Stimulated activated effector memory CD8-positive, alpha-beta T cell treated with anti-CD3 and anti-CD28 coated beads, Interleukin-12 subunit alpha, Interleukin-12 subunit beta, amount 100 ng/mL, for 72 hours (primary cell): ENCODE results near the gene BRPF1.

Source experiments
- ATAC-seq: fragments of 150-1000 bp; cut with Tn5 transposase; 2 replicates; pipeline ENCODE4 v1.10.0; 2021
- DNase-seq, 2 donors: peaks; one replicate each; pipeline ENCODE4 v3.0.0; 2021 to 2022; ENCODE audit warnings: low spot score in 2 of 2
- H3K27ac Mint-ChIP-seq: one replicate; pipeline ENCODE4 v1.8.0; 2022; ENCODE audit warnings: mild to moderate bottlenecking, mixed read lengths
- H3K36me3 Mint-ChIP-seq: one replicate; pipeline ENCODE4 v1.8.0; 2022; ENCODE audit warnings: mild to moderate bottlenecking, mixed read lengths
- H3K4me1 Mint-ChIP-seq: one replicate; pipeline ENCODE4 v1.8.0; 2022; ENCODE audit warnings: mixed read lengths
- H3K4me3 Mint-ChIP-seq: one replicate; pipeline ENCODE4 v1.8.0; 2022; ENCODE audit warnings: mild to moderate bottlenecking, mixed read lengths
- H3K9me3 Mint-ChIP-seq: one replicate; pipeline ENCODE4 v1.8.0; 2022; ENCODE audit warnings: mixed read lengths

BRPF1 gene

DNA sequence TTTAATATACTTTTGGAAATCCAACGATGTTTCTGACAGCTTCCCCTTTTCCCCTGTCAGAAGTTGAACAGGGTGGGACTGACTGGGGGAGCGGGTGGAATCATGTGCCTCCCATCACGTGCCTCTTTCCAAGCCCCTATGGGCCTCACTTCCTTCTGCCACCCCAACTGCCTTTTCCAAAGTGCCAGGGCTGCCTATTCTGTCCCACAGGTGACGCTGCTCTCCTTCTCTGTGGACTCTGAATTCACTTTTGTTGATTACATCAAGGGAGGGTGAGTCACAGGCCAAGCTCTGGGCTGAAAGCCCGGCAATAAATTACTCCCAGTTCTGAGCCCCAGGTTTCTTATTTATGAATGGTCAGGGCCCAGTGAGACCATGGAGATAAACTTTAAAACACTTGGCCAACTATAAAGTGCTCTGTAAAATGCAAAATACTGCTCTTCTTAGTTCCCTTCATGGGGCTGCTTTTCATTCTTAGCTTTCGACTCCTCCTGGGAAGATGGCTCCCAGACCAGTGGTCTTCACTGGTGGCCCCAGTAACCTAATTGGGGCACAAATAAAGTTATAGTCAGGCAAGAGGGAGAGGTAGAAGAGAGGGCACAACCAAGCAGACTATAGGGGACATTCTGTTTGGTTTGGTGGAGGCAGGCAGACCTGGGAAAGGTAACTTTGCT, 15.6 kb upstream of the BRPF1 start:
- DNase-seq (no peak), ATAC-seq (peak; percentile 85)
- H3K9me3 Mint-ChIP-seq: no peaks in the 10 kb centered on the region
- no peaks in the 10 kb centered on the region for H3K36me3 Mint-ChIP-seq
- H3K27ac Mint-ChIP-seq: no peak overlapping the region
- no peak overlapping the region for H3K4me3 Mint-ChIP-seq
- peaks cover 6% of the 10 kb centered on the region for H3K4me1 Mint-ChIP-seq

DNA sequence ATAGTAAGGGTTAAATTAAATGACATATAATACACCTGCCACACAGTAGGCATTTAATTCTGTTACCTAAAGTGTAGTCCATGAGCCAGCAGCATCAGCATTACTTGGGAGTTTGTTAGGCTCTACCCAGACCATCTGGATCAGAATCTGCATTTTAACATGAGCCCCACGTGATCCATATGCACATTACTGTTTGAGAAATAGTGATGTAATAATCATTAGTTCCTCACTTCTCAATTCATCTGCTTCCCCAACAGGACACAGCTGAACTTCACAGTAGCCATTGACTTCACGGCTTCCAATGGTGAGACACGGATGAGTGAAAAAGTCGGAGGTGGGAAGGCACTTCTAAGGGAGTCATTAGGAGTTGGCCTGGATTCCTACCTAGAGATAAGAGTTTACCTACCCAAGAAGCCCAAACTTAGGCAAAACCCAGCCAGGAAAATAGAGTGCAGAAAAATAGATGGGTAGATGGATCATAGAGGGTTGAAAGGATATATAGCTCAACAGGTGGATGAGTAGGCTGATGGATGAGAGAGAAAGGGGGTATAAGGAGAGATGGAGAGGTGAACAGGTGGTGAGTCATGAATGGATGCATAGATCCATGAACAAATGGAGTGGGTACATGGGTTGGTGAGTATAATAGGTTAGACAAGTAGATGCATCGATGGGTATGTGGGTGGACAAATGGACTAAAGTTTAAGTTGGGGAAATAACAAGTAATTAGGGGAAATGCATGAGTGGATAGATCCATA, 14.6 kb upstream of the BRPF1 start:
- Mint-ChIP-seq H3K4me3 (no peak overlapping the region), H3K36me3 (no peaks in the 10 kb centered on the region), H3K27ac (no peak overlapping the region), H3K9me3 (no peaks in the 10 kb centered on the region), H3K4me1 (peaks cover 6% of the 10 kb centered on the region)
- ATAC-seq (no peak), DNase-seq (no peak)

DNA sequence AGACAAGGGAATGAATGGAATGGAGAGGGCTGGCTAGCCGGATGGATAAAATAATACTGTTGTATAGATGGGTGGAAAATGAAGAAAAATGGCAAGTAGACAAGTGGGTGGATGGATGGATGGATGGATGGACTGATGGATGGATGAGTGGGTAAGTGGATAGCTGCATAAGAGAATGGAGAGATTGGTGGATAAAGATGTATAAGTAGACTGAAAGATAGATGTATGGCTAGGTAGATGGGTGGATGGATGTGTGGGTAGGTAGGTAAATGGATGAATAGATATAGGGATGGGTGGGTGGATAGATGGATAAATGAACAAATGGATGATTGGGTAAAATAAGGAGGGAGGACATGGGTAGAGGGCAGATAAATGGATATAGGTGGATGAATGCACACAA, 14.0 kb upstream of the BRPF1 start:
- Mint-ChIP-seq H3K4me3 (no peak overlapping the region), H3K9me3 (no peaks in the 10 kb centered on the region), H3K27ac (no peak overlapping the region), H3K36me3 (no peaks in the 10 kb centered on the region), H3K4me1 (peaks cover 6% of the 10 kb centered on the region)
- no peak for ATAC-seq
- no peak for DNase-seq

DNA sequence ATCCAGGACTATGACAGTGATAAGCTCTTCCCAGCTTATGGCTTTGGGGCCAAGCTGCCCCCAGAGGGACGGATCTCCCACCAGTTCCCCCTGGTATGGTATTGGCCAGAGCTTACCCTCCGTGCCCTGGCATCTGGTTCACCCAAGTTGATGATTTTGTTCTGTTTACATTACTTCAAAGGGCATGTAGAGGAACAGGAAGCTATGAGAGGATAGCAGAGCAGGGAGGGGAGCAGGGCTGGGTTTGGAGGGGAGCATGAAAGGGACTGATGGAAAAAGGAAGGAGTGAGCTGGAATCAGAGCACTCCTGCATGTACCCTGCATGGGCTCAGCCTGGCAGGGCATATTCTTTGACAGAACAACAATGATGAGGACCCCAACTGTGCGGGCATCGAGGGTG, 13.4 kb upstream of the BRPF1 start:
- H3K9me3 Mint-ChIP-seq: no peaks in the 10 kb centered on the region
- ATAC-seq (no peak), DNase-seq (no peak)
- H3K4me3 Mint-ChIP-seq: no peak overlapping the region
- H3K4me1 Mint-ChIP-seq: peaks cover 6% of the 10 kb centered on the region
- no peak overlapping the region for H3K27ac Mint-ChIP-seq
- H3K36me3 Mint-ChIP-seq: no peaks in the 10 kb centered on the region

- H3K4me3 Mint-ChIP-seq: no peak overlapping the region
- DNase-seq: no peak
- no peak for ATAC-seq
- no peak overlapping the region for H3K27ac Mint-ChIP-seq
- no peaks in the 10 kb centered on the region for H3K4me1 Mint-ChIP-seq
- no peaks in the 10 kb centered on the region for H3K36me3 Mint-ChIP-seq
- H3K9me3 Mint-ChIP-seq: no peaks in the 10 kb centered on the region
These were observed 10.4 kb upstream of the BRPF1 start for GRCh38 chr3:9721015-9721699.

GRCh38 chr3:9721700-9722060, 9.9 kb upstream of the BRPF1 start:
- H3K27ac Mint-ChIP-seq: no peak overlapping the region
- ATAC-seq: no peak
- no peak for DNase-seq
- H3K9me3 Mint-ChIP-seq: no peaks in the 10 kb centered on the region
- H3K4me3 Mint-ChIP-seq: no peak overlapping the region
- H3K4me1 Mint-ChIP-seq: peaks cover 2% of the 10 kb centered on the region
- H3K36me3 Mint-ChIP-seq: no peaks in the 10 kb centered on the region

GRCh38 chr3:9725775-9726515, 5.6 kb upstream of the BRPF1 start:
- Mint-ChIP-seq H3K27ac (no peak overlapping the region), H3K4me3 (no peak overlapping the region), H3K36me3 (peaks cover 1% of the 10 kb centered on the region), H3K4me1 (peaks cover 23% of the 10 kb centered on the region), H3K9me3 (no peaks in the 10 kb centered on the region)
- DNase-seq (no peak), ATAC-seq (no peak)

DNA sequence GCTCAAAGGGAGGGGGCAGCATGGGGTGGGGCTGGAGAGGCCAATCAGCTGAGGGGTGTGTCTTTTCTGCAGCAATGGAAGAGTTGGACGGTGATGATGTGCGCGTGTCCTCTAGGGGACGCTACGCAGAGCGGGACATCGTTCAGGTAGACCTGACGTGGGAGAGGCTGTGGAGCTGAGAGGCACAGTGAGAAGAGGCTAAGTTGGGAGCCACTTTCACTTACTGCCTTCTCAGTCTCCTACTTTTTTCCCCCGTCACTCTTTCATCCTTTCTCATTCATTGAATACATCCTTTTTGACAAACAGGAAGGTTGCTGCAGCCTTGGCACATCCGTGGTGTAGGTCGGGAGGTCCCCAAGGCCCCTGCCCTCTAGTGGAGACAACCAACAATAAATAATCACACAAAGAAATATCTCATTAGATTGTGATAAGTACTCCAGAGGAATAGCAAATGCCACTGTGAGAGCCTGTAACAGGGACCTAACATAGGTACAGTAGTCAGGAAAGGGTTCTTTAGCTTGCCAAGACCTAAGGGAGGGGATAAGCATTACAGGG, 4.4 kb upstream of the BRPF1 start:
- Mint-ChIP-seq H3K36me3 (peaks cover 8% of the 10 kb centered on the region), H3K27ac (peak overlapping the region; percentile 62), H3K4me3 (peak overlapping the region; percentile 60), H3K9me3 (no peaks in the 10 kb centered on the region), H3K4me1 (peaks cover 25% of the 10 kb centered on the region)
- ATAC-seq: peak; percentile 39
- DNase-seq: peak; percentile 29 to 75

DNA sequence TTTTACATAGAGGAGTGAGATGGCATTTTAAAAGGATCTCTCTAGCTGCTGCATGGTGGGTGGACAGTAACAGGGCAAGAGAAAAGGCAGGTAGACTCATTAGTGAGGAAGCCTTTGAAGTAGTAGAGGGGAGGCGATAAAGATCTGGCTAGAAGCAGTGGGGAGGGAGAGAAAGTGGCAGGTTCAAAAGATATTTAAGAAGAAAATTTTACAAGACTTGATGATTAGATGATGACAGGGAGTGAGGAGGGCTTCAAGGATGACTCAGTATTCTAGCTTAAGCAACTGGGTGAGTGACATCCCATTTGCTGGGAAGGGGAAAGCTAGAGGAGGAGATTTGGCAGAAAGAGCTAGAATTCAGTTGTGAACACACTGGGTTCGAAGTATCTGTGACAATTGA, 3.8 kb upstream of the BRPF1 start:
- Mint-ChIP-seq H3K9me3 (no peaks in the 10 kb centered on the region), H3K4me1 (peaks cover 31% of the 10 kb centered on the region), H3K27ac (peak overlapping the region; percentile 62), H3K4me3 (peak overlapping the region; percentile 60), H3K36me3 (peaks cover 14% of the 10 kb centered on the region)
- ATAC-seq (no peak), DNase-seq (no peak)

GRCh38 chr3:9729419-9729818, 2.1 kb upstream of the BRPF1 start:
- Mint-ChIP-seq H3K36me3 (peaks cover 27% of the 10 kb centered on the region), H3K4me1 (peaks cover 48% of the 10 kb centered on the region), H3K4me3 (no peak overlapping the region), H3K27ac (peak overlapping the region; percentile 41), H3K9me3 (no peaks in the 10 kb centered on the region)
- no peak for DNase-seq
- no peak for ATAC-seq

DNA sequence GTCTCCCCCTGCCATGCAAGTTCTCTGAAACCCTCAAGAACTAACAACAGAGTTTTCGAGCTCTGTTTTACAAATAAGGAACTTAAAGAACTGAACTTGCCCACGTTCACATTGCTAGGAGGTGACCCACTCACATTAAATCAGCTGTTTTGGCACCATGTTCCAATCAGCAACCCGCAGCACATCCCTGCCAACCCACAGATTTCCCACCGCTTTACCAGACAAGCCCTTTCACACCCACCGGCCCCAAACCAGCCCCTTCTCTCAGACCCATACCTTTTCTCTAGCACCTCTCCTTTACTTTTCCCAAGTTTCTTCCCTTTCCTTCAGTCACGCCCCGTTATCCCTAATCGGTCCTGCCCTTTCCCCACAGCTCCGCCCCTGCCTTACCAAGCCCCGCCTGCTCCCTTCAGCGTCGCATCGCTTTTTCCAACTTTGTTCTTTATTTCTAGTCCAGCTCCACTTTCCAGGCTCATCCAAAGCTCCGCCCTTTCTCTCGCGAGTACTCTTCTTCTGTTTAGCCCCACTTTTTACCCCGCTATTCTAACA, 804 bp upstream of the BRPF1 start:
- Mint-ChIP-seq H3K4me1 (peaks cover 52% of the 10 kb centered on the region), H3K36me3 (peaks cover 41% of the 10 kb centered on the region), H3K9me3 (no peaks in the 10 kb centered on the region), H3K4me3 (peak overlapping the region; percentile 82), H3K27ac (peak overlapping the region; percentile 98)
- ATAC-seq (peak; percentile 58), DNase-seq (no peak)

DNA sequence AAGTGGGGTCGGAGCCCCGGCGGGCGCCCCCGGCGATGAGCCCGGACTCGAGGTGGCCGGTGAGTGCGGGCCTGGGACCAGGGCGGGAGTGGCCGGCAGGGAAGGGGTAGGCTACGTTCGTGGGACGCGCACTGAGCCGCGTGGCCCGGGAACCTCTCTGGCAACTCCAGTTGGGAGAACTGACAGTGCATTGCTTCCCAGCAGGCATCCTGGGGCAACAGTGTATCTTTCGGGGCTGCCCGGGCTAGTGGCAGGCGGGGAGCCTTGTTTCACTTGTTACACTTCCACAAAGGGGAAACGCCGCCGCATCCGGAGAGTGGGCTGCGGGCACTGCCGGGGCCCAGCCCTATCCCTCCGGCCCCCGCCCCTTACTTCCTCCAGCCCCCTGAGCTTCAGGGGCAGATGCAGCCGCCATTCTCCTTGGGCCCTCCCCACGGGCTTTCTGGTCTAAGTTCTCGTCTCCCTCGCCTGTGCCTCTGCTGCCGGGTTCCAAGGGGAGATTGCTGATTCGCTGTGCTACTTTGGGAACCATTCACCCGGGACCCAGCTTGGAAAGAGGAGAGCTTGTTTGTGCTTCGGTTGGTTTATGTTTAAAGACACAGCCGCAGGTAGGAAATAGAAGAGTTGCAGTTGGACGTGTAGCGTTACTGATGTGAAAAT, 675 bp downstream of the BRPF1 start:
- peak overlapping the region; percentile 98 for H3K27ac Mint-ChIP-seq
- ATAC-seq: peak; percentile 1
- peak; percentile 34 to 78 for DNase-seq
- H3K4me1 Mint-ChIP-seq: peaks cover 57% of the 10 kb centered on the region
- H3K4me3 Mint-ChIP-seq: peak overlapping the region; percentile 82
- H3K36me3 Mint-ChIP-seq: peaks cover 55% of the 10 kb centered on the region
- H3K9me3 Mint-ChIP-seq: no peaks in the 10 kb centered on the region

GRCh38 chr3:9732740-9733115, 1.2 kb downstream of the BRPF1 start:
- H3K9me3 Mint-ChIP-seq: no peaks in the 10 kb centered on the region
- H3K4me1 Mint-ChIP-seq: peaks cover 52% of the 10 kb centered on the region
- H3K36me3 Mint-ChIP-seq: peaks cover 61% of the 10 kb centered on the region
- no peak for ATAC-seq
- peak overlapping the region; percentile 82 for H3K4me3 Mint-ChIP-seq
- H3K27ac Mint-ChIP-seq: peak overlapping the region; percentile 98
- no peak for DNase-seq

GRCh38 chr3:9736831-9737230, 5.3 kb downstream of the BRPF1 start:
- no peaks in the 10 kb centered on the region for H3K9me3 Mint-ChIP-seq
- H3K27ac Mint-ChIP-seq: peak overlapping the region; percentile 21
- ATAC-seq: peak; percentile 58
- no peak overlapping the region for H3K4me3 Mint-ChIP-seq
- no peak for DNase-seq
- peaks cover 53% of the 10 kb centered on the region for H3K4me1 Mint-ChIP-seq
- peaks cover 94% of the 10 kb centered on the region for H3K36me3 Mint-ChIP-seq
